ENCODE results near the gene PFN1. TPM values are rescaled to one million over a fixed set of nuclear protein-coding genes. Genes with fewer than 3 reads are reported as not detected.

PFN1 gene
- total RNA-seq (100 to 1,000 TPM; 486 to 497 TPM), polyA plus RNA-seq (1,000 to 10,000 TPM; 1,824 to 2,067 (median 1,870) TPM), total RNA-seq (183 to 771 (median 348) reads per million in 6 experiments)

DNA sequence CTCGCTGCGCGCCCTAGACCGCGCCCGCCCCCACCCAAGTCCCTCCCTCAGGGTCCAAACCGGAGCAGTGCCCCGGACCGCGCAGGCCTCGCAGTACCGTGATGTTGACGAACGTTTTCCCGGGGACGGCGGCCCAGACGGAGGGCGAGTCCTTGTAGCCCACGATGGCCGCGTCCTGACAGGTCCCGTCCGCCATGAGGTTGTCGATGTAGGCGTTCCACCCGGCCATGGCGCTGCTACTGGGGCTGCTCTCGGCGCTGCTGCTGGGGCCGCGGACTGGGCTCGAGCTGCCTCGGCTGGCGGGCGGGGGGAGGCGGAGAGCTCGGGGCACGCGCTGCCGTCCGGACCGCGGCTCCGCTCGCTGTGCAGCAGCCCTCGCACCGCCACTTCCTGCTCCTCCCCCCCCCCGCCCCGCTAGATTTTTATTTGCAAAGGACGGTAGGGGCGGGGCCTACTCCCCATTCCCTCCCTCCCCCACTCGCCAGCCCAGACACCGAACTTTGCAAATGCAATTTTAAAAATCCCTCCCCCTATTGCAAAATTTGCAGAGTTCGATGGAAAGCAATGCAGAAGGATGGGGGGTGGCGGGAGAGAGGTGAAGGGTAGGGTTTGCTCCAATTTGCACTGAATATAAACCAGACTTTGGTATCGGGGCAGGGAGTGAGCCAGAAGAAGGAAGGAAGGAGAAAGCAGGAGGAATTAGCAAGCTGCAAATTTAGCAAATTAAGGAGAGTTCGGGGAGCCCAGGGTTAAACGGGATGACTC lies at the start of gene PFN1:
Gene PFN1 (minus strand): TSS at position 365 of the 765 bp plus-strand sequence. CDS start 136 bp downstream, at position 229.
- DNase-seq = peak; percentile 79 to 95 (median 86)
- H3K27me3 Mint-ChIP-seq = no peaks in the 10 kb centered on the region
- H3K36me3 Mint-ChIP-seq = peaks cover 11 to 33% (median 24%) of the 10 kb centered on the region in 3 donors
- no peaks in the 10 kb centered on the region for H3K9me3 Mint-ChIP-seq
- peaks cover 39 to 55% (median 48%) of the 10 kb centered on the region in 4 donors for H3K4me1 Mint-ChIP-seq
- POLR2A ChIA-PET = interaction anchor here (0.6 to 25.2 kb wide), 22 partner anchors 9 to 806 kb away, joined by 3 to 635 read pairs (median 7); partner anchors contain the start of genes ARRB2, C17orf107, CYB5D2 and INCA1
- peak within 1 kb of the TSS; percentile 91 to 100 (median 98) for H3K4me3 Mint-ChIP-seq
- peak within 1 kb of the TSS; percentile 92 to 100 (median 96) for H3K27ac Mint-ChIP-seq
- ATAC-seq = peak; percentile 31 to 62

DNA sequence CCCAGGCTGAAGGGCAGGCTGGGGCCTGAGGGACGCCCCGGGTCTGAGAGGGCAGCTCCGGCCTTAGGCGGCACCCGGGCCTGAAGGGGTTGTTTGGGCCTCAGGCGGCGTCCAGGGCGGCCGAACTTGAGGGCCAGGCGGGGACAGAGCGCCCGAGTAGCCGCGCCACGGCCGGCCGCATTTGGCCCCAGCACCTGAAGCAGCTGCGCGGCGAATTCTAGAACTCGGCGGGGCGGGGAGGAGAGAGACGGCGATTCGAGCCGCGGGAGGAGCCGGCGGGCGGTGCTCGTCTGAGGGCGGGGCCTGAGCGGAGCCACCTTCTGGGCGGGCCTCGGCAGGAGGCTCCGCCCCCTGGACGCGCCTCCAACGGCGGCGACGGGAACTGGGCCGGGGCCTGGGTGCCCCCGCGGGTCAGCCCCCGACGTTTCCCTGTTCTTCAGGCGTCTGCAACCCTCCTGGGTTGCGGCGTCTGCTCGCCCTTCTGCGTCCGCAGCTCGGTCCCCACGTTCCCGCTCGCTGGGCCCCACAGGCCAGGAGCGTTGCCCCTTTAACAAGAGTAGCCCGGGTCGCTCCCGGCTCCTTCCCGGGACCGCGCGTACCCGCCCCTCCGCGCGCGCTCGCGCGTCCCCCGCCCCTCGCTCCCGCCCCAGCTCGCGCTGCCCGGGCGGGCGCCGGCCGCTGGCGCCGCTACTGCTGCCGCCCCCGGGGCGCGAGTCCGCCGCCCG lies 49.1 kb upstream of the PFN1 start, which contains the start of the genes INCA1 and KIF1C:
Gene INCA1 (minus strand): TSS at position 221 of the 725 bp plus-strand sequence. CDS start 3,085 bp downstream, outside the sequence.
Gene KIF1C (plus strand): TSS at position 649 of the 725 bp plus-strand sequence. CDS start 2,297 bp downstream, outside the sequence.
- no peaks in the 10 kb centered on the region for H3K27me3 Mint-ChIP-seq
- peak within 1 kb of the TSS; percentile 66 to 95 (median 86) for H3K27ac Mint-ChIP-seq
- peak within 1 kb of the TSS; percentile 76 to 91 (median 84) for H3K4me3 Mint-ChIP-seq
- peaks cover 0 to 13% (median 0%) of the 10 kb centered on the region in 3 donors for H3K36me3 Mint-ChIP-seq
- H3K9me3 Mint-ChIP-seq = no peaks in the 10 kb centered on the region
- H3K4me1 Mint-ChIP-seq = peaks cover 17 to 29% (median 20%) of the 10 kb centered on the region in 4 donors
- POLR2A ChIA-PET = interaction anchor here (0.8 to 3.2 kb wide), 15 partner anchors 9 to 289 kb away, joined by 3 to 26 read pairs (median 4); partner anchors contain the start of genes C17orf107, CAMTA2, PFN1 and RNF167
- DNase-seq (peak; percentile 82 to 96 (median 90)), ATAC-seq (peak; percentile 91 to 95)

DNA sequence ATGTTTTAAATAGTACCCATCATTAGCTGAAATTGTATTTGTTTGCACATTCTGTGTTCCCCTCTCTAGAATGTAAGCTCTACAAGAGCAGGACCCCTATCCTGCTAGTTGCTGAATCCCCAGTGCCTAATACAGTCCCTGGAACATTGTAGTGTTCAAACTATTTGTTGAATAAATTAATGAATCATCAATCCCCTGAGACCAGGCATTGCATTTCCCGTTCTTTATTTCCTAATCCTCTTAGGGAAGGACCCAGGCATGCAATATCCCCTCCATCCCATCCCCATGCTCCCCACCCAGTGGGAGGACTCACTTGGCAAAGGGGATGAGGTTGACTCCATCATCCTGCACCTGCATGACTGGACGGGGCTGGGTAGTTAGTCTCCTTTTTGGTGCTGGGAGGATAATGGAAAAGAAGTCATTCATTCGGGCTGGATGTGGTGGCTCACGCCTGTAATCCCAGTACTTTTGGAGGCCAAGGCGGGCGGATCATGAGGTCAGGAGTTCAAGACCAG lies 45.8 kb upstream of the PFN1 start:
- H3K4me3 Mint-ChIP-seq = no peak overlapping the region
- no peaks in the 10 kb centered on the region for H3K27me3 Mint-ChIP-seq
- H3K9me3 Mint-ChIP-seq = no peaks in the 10 kb centered on the region

DNA sequence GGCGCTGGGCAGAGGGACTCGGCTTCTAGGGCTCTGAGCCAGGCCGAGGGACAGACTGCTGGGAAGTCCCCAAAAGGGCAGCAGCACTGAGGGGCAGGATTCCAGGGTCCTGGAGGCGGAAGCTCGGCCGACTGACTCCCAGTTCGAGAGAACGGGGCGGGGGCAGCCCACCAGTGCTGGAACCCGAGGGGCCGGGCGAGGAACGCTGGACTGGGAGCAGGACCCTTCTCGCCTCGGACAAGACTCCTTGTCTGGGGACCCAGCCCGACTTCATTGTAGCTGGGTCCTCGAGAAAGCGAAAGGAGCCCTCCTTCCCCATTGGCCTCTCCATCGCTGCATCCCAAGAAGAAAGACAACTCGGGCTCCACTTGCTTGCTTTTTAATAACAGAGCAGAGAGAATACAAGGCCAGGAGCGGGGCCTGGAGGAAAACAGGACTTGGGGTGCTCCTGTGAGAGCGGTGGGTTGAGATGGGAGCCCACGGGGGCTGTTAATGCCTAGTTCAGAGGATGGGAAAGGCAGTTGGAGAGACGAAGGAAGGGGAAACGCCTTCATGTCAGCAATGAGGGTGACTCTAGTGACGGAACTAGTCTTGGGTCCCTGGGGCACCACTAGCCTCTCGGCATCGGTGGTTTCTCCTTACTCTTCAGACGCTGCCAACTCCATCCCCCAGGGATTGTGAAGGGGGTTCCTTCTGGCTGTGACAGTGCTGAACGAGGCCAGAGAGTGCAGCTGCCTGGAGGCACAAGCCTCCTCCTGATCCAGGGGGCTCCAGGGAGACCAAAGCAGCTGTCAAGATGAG lies 39.6 kb upstream of the PFN1 start:
- POLR2A ChIA-PET = interaction anchor here (0.6 to 5.7 kb wide), 15 partner anchors 10 to 198 kb away, joined by 3 to 42 read pairs (median 4); partner anchors contain the start of genes C17orf107, CHRNE, INCA1 and KIF1C
- ATAC-seq (peak; percentile 21 to 25), DNase-seq (peak in 2 of 10 donors; percentile 10)
- Mint-ChIP-seq H3K4me1 (peaks cover 30 to 49% (median 40%) of the 10 kb centered on the region in 4 donors), H3K27me3 (no peaks in the 10 kb centered on the region), H3K36me3 (peaks cover 0 to 19% (median 0%) of the 10 kb centered on the region in 3 donors), H3K9me3 (no peaks in the 10 kb centered on the region), H3K27ac (peak overlapping the region; percentile 85 to 97 (median 95)), H3K4me3 (peak overlapping the region; percentile 83 to 97 (median 91))

More for the DNA sequence above, 45.8 kb upstream of the PFN1 start:
- POLR2A ChIA-PET = interaction anchor here (0.6 to 1.6 kb wide), 2 partner anchors 26 to 664 kb away, joined by 3 to 6 read pairs; partner anchors contain the start of gene SPAG7
- peaks cover 20 to 28% (median 22%) of the 10 kb centered on the region in 4 donors for H3K4me1 Mint-ChIP-seq
- ATAC-seq (no peak), DNase-seq (no peak)
- H3K36me3 Mint-ChIP-seq = no peaks in the 10 kb centered on the region
- H3K27ac Mint-ChIP-seq = no peak overlapping the region

DNA sequence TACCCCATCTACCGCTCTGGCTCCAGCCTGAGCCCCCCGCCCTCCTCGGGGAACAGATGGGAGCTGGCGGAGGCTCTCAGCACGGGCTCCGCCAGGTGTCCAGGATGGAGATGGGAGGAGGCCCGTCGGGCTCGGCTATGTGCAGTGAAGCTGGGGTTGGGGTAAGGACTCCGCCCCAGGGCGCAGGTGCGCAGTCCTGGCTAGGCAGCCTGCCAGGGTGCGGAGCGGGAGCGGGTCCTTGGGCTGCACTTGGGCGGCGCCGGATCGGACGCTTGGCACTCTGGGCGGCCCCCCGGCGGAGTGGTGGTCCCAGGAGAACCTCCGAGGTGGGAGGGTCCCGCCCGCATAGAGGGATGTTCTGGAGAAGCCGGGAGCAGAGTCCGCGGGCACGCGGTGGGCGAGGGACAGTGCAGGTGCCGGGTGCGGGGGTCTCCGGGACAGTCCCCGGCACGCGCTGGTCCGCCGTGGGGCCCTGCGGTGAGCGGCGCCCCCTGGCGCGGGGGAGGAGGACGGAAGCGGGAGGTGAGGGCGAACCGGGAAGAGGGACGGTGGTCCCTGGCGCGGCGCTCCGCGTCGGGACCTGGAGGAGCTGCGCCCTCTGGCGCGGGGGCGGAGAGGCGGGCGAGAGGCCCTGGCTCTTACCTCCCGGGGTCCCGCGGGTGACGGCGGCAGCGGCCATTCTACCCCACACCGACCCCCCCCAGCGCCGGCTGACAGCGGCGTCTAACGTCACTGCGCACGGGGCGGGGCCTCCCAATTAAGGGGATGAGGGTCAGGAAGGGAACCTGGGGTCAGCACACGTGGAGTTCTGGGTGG lies 38.8 kb upstream of the PFN1 start, which contains the start of gene CAMTA2:
Gene CAMTA2 (minus strand): TSS at position 725 of the 816 bp plus-strand sequence. CDS start 1,453 bp downstream, outside the sequence.
- no peaks in the 10 kb centered on the region for H3K27me3 Mint-ChIP-seq
- peak; percentile 81 to 93 (median 84) for DNase-seq
- peaks cover 30 to 49% (median 42%) of the 10 kb centered on the region in 4 donors for H3K4me1 Mint-ChIP-seq

DNA sequence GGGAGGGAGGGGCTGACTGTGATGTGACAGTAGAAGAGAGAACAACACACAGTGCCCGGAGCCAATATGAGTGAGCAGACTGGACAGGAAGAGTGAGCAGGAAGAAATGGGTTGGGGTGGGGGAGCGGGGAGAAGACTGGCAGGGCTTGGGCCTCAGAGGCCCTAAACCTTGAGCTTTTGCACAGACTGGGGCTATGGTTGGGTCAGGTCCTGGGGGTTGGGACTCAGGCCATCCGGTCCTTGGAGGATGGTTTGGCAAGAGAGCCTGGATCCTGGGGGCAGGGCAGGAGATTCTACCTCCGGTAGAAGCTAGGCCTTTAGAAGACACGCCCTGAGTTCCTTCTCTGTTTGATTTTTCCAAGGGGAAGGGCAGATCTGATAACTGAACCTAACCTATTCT lies 38.1 kb upstream of the PFN1 start:
- Mint-ChIP-seq H3K9me3 (no peaks in the 10 kb centered on the region), H3K4me1 (peaks cover 28 to 53% (median 45%) of the 10 kb centered on the region in 4 donors), H3K27ac (peak overlapping the region; percentile 84 to 97 (median 94)), H3K4me3 (peak overlapping the region; percentile 83 to 97 (median 91)), H3K27me3 (no peaks in the 10 kb centered on the region), H3K36me3 (peaks cover 0 to 33% (median 0%) of the 10 kb centered on the region in 3 donors)
- ATAC-seq = no peak
- peak in 1 of 10 donors; percentile 42 for DNase-seq
- POLR2A ChIA-PET = interaction anchor here (0.6 to 5.7 kb wide), 12 partner anchors 9 to 86 kb away, joined by 3 to 42 read pairs (median 4); partner anchors contain the start of genes INCA1, KIF1C, PFN1 and RNF167

More for the DNA sequence above, 38.8 kb upstream of the PFN1 start, which contains the start of gene CAMTA2:
- Mint-ChIP-seq H3K27ac (peak within 1 kb of the TSS; percentile 85 to 97 (median 95)), H3K4me3 (peak within 1 kb of the TSS; percentile 83 to 97 (median 91)), H3K9me3 (no peaks in the 10 kb centered on the region), H3K36me3 (peaks cover 0 to 27% (median 0%) of the 10 kb centered on the region in 3 donors)
- POLR2A ChIA-PET = interaction anchor here (0.6 to 5.7 kb wide), 18 partner anchors 8 to 197 kb away, joined by 3 to 42 read pairs (median 4); partner anchors contain the start of genes CHRNE, INCA1, KIF1C and PFN1
- ATAC-seq = peak; percentile 89

DNA sequence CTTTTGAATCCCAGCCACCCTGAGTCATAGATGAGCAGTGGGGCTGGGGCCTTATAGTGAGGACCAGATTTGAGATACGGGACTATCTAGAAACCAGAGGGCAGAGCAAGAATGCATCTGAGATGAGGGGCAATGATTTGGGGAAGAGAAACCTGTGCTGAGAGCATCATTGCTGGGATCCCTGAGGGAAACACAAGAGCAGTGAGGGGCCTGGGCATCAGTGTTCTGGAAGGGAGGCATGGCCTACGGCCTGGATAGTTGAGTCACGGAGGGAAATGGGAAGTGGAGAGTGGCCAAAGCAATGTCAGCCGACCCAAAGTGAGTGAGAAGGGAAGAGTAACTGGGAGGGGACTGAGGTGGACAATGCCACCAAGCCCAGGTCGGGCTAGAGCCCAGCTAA lies 34.0 kb upstream of the PFN1 start:
- ATAC-seq (no peak), DNase-seq (no peak)
- peaks cover 0 to 64% (median 6%) of the 10 kb centered on the region in 3 donors for H3K36me3 Mint-ChIP-seq
- no peaks in the 10 kb centered on the region for H3K9me3 Mint-ChIP-seq
- peak overlapping the region in 4 of 10 donors; percentile 59 to 79 (median 68) for H3K27ac Mint-ChIP-seq
- POLR2A ChIA-PET = no interaction called here
- H3K4me3 Mint-ChIP-seq = no peak overlapping the region
- no peaks in the 10 kb centered on the region for H3K27me3 Mint-ChIP-seq
- peaks cover 22 to 48% (median 38%) of the 10 kb centered on the region in 4 donors for H3K4me1 Mint-ChIP-seq

DNA sequence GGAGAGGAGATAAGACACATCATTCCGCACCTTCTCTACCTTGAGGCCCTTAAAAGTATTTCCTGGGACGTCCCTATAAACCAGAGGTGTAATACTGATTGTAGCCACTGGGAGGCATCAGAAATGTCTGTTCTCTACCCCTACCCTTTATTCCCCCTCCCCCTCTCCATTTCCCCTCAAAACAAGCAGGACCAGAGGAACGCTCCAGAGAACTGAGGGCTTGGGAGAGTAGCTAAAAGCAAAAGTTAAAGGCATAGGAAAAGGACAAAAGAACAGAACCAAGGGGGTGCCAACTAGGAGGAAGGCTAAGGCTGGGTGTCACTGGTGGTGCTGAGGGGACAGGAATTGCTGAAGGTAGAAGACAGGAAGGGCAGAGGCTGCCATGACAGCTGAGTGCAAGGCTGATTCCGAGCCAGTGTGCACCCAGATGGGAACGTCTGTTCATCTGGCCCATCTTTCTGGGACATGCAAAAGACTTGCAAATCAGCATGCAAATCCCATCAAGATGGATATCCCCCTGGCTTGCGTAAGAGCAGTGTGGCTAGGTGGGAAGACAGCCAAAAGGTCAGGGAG lies 32.4 kb upstream of the PFN1 start:
- Mint-ChIP-seq H3K27ac (peak overlapping the region; percentile 23 to 92 (median 82)), H3K36me3 (peaks cover 0 to 70% (median 8%) of the 10 kb centered on the region in 3 donors), H3K4me1 (peaks cover 18 to 38% (median 25%) of the 10 kb centered on the region in 4 donors), H3K4me3 (peak overlapping the region in 6 of 10 donors; percentile 6 to 80 (median 33)), H3K9me3 (no peaks in the 10 kb centered on the region), H3K27me3 (no peaks in the 10 kb centered on the region)
- DNase-seq (peak in 8 of 10 donors; percentile 33 to 74 (median 62)), ATAC-seq (peak; percentile 84 to 87)
- POLR2A ChIA-PET = interaction anchor here (0.6 to 6.0 kb wide), 6 partner anchors 9 to 217 kb away, joined by 3 to 37 read pairs (median 4); partner anchors contain the start of genes ENO3, PFN1 and SPAG7

DNA sequence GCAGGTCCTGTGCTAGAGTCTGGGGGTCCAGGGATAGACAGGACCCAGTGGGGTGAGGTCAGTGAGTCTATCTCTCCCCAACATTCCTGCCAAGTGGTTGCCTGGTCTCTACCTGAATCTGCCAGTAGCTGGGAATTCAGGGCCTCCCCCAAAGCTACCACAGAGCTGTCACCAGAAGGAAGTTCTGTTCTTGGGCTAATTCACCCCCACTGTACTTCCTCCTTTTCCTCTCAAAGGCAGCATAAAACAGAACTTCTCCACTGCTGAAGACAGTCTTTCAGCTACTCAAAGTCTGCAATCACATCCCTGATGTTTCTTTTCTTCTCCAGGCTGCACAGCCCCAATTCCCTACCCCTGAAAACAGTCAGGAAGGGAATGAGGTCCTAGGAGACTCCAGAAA lies 30.4 kb upstream of the PFN1 start:
- Mint-ChIP-seq H3K4me1 (peaks cover 18 to 38% (median 25%) of the 10 kb centered on the region in 4 donors), H3K27ac (no peak overlapping the region), H3K36me3 (peaks cover 0 to 78% (median 8%) of the 10 kb centered on the region in 3 donors), H3K4me3 (no peak overlapping the region), H3K9me3 (no peaks in the 10 kb centered on the region), H3K27me3 (no peaks in the 10 kb centered on the region)
- POLR2A ChIA-PET = interaction anchor here (6.0 kb wide), 1 partner anchor 10 kb away, joined by 37 read pairs; the partner anchor contains the start of gene SPAG7
- ATAC-seq (no peak), DNase-seq (no peak)

Measured in naive thymus-derived CD8-positive, alpha-beta T cell (primary cell).